Fibroblast of skin of scalp (primary cell): ENCODE results near the gene SATB1.

Experiments used
- DNase-seq: peaks from one replicate; pipeline ENCODE4 v3.0.0-alpha.2; 2013

SATB1 gene

DNA sequence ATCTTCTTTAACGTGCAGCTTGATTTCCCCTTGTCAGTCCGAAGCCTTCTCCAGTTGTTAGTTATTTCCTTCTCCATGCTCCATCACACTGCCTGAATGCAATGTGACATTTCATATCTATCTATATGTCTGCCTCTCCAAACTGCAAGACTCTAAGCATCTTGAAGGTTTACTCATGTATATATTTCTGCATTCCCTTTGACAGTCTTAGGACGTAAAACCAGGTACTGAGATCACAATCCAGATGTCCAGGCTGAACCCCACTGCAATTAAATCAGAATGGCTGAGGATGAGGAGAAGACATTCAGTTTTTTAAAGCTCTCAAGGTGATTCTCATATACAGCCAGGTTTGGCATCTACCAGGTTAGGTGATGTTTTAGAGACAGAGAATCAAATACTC lies 6.1 kb upstream of the SATB1 start:
- no peak for DNase-seq

- DNase-seq = no peak
Measured at GRCh38 chr3:18428991-18429745, 4.0 kb upstream of the SATB1 start.

GRCh38 chr3:18428036-18428435 lies 2.9 kb upstream of the SATB1 start:
- DNase-seq = no peak

DNA sequence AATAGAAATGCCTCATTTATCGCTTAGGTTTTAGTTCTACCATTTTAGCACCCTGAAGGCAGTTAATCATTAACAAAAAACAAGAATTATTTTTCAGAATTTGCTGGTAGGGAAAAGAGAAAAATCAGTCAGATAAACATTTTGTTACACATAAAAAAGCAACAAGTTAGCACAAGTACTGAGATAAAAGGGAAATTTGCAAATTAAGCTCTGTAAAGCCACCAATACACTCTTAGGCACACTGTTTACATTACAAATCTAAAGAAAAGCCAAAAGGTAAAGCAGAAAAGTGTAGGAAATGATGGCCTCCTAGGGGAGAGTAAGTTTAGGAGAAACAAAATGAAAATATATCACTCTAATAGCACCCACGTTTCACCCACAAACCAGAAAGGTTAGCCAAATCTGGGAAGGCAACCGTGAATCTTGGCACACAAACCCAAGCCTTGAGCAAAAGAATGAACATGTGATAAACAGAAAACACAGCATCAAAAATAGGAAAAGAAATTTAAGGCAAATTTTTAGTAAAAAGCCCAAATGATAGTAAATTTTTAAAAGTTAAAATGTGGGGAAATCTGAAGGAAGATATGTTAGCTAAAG lies 1.6 kb upstream of the SATB1 start:
- no peak for DNase-seq

- peak; percentile 19 for DNase-seq
Measured at GRCh38 chr3:18425641-18426257, 610 bp upstream of the SATB1 start.

DNA sequence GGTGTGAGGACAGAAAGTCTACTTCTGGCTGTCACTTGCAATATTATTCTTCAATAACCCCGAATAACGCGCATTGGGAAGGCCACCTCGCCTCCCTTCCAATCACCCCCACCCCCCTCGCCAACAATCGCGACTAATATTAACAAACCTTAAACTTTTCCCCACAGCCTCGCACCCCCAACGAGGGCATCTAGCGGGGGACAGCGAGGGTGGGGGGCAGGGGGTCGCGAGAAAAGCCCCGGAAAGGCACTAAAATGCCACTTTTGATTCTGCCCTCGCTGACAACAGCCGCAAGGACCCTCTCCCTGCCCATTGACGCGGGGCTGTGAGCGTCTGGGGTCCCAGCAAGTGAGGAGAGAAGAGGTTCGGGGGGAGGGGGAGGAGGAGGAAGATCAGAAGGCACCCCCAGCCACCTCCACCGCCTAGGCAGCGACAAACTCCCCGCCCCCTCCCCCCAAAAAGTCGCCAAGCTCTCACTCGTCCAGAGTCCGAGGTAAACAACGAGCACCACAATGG lies 868 bp downstream of the SATB1 start:
- DNase-seq = no peak

GRCh38 chr3:18423401-18424212 lies 1.5 kb downstream of the SATB1 start:
- peak; percentile 60 for DNase-seq

DNA sequence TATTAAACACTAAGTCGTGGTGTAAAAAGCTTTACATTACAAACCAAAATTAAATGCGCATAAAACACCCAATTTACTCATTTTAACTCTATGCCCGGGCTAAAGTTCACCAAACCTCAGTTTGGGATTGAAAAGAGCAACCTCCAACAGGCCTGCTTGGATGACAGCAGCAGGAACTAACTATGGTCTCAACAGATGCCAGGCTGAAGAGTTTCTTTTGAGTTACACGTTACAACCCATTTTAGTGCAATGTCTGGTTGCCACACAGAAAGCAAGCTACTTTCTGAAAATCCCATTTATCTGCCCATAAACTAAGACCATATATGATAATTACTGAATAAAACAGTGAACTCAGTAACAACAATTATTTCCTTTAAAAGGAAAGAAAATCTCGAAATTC lies 2.2 kb downstream of the SATB1 start:
- peak; percentile 1 for DNase-seq

DNA sequence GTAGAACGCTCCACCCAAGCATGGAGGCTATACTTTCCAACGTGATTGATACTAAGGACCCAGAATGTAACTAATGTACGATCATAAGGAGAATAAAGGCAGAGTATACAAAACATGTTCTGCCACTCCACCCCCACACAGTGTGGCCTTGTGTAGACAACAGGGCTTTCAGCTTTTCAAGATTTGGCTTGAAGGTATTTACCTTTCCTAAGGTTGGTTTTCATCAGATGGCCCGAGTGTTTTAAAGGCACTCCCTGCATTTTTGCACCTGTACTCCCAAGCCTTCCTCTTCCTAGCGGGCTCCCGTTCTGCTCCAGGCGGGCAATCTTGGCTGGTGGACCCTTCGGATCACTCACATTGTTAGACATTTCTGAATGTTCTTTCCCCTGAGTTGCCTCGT lies 4.6 kb downstream of the SATB1 start:
- no peak for DNase-seq

GRCh38 chr3:18419232-18419631 lies 5.9 kb downstream of the SATB1 start:
- peak; percentile 0 for DNase-seq

GRCh38 chr3:18417904-18418572 lies 7.1 kb downstream of the SATB1 start:
- no peak for DNase-seq

- no peak for DNase-seq
Measured at GRCh38 chr3:18416332-18416731, 8.8 kb downstream of the SATB1 start.

- DNase-seq = no peak
Measured at GRCh38 chr3:18415839-18416238, 9.3 kb downstream of the SATB1 start.

DNA sequence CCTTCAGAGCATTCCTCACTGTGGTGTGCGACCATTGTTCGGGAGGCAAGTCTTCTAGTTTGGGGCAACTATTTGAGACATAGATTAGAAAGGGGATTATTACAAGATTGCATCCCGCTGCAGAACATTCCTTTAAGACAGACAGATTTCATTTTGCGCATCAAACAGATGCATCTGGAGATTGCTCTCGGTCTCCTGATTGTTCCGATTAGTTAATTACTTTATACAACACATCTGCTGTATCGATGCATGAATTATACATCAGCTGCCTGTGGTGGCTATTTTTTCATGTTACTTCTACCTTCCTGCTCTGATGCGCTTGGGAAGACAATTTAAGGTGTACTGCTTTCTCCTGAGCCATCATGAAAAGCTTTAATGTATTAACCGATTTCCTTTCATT lies 10.0 kb downstream of the SATB1 start:
- no peak for DNase-seq

- no peak for DNase-seq
Measured at GRCh38 chr3:18412684-18413083, 12.5 kb downstream of the SATB1 start.

GRCh38 chr3:18411541-18411940 lies 13.6 kb downstream of the SATB1 start:
- DNase-seq = no peak

- DNase-seq = no peak
Measured at GRCh38 chr3:18410205-18410604, 14.9 kb downstream of the SATB1 start.

GRCh38 chr3:18409266-18409665 lies 15.9 kb downstream of the SATB1 start:
- DNase-seq = no peak

- peak; percentile 30 for DNase-seq
Measured at GRCh38 chr3:18405141-18405540, 20.0 kb downstream of the SATB1 start.

- DNase-seq = no peak
Measured at GRCh38 chr3:18403061-18403460, 22.1 kb downstream of the SATB1 start.

DNA sequence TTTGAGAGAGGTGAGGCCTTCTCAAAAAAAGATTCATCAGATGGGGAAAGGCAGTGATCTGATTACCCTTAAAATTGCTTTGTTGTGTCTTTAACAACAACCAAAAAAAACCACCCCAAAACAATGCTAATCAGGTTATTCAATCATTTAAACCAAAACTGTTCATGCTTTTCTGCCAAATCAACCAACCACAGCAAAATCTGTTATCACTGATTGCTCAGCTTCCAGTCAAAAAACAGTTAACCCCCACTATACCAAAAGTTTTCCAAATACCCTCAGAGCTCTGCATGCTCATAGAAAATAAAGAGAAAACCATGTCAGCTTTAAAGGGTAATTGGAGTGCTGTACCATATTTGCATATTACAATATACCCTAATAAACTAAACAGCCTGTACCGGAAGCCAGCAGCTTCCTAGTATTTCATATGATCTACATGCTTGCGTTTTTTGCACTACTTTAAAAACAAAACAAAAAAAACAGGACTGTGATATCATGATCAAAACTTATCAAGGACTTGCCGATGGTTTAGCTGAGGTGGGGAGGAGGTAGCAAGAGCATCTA lies 22.8 kb downstream of the SATB1 start:
- DNase-seq = no peak
